HTR-8/SVneo (cell line): ENCODE measurements around the gene PPDPF.

Experiments
- DNase-seq: peaks from one replicate; pipeline ENCODE4 v3.0.0; 2011; ENCODE audit warnings: low spot score, mixed read lengths; ENCODE audit not compliant: insufficient read length
- FAIRE-seq: peaks from 2 replicates; lab custom pipeline; 2011; peaks lifted over from hg19 to GRCh38; lab: Jason Lieb, UNC

Gene PPDPF

GRCh38 chr20:63544958-63545516 lies 24.5 kb downstream of the PPDPF start:
- peak; percentile 23 for FAIRE-seq
- peak; percentile 89 for DNase-seq

- DNase-seq (no peak), FAIRE-seq (no peak)
These were observed 25.2 kb downstream of the PPDPF start for GRCh38 chr20:63545814-63546213.

DNA sequence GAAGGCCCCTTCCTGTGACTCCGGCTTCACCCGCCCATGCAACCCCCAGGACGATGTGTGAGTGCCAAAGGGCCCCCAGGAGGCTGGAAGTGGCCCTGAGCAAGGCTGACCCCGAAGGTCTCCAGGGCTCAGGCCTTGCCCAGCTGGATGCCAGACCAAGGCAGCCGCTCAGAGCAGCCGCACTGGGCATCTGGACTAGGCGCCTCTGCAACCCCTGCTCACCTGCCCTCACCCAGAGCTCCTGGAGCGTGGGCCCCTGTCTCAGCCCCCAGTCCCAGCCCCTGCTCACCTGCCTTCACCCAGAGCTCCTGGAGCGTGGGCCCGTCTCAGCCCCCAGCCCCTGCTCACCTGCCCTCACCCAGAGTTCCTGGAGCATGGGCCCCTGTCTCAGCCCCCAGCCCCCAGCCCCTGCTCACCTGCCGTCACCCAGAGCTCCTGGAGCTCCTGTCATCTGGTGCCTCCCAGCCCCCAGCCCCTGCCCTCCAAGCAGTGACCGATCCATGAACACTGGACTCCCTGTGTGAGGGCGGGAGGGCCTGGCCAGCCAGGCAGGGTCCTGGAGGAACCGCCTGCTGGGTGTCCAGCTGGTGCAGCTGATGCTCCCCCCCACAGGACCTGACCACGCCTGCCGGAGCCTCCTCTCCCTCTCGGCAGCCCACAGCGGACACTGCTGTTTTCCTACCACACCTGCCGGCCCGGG lies 25.8 kb downstream of the PPDPF start:
- FAIRE-seq, result peak; percentile 55

DNA sequence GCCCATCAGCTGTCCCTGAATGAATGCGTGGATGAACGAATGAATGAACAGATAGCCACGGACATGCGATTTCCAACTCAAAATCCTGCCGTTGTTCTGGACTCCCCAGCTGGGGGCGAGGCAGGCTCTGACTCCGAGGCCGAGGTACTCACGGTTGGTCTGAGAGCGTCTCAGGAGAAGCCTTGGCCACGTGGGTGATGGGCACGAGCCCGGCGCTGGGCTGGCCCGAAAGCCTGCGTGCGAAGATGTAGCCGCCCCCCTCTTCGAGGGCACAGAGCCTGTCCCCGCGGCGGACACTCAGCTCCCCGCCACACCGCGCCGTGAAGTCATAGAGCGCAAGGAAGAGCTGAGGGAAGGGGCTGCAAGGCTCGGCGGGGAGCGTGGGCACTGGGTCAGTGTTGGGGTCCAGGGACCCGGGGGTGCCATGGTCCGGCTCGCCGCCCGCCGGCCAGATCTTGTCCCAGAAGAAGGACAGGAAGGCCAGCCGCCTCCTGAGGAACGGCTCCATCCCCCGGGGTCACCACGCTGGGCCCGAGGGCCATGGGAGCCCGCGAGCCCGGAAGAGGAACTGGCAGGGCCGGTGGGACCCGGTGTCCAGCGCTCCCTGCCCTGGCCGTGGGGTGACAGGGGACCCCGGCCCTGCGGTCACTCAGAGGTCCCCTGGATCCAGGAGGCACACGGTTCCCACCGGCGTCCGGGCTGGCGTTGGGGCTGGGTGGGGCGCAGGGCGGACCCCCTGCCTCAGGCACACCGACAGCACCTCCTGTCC lies 26.6 kb downstream of the PPDPF start:
- DNase-seq (no peak), FAIRE-seq (no peak)

More for the DNA sequence above, 25.8 kb downstream of the PPDPF start:
- DNase-seq, result no peak

GRCh38 chr20:63547725-63548480 lies 27.3 kb downstream of the PPDPF start, which contains the start of gene SRMS:
Gene SRMS (minus strand): TSS chr20:63547749. CDS start chr20:63547463, 286 bp downstream.
- DNase-seq, result no peak
- peak; percentile 20 for FAIRE-seq

DNA sequence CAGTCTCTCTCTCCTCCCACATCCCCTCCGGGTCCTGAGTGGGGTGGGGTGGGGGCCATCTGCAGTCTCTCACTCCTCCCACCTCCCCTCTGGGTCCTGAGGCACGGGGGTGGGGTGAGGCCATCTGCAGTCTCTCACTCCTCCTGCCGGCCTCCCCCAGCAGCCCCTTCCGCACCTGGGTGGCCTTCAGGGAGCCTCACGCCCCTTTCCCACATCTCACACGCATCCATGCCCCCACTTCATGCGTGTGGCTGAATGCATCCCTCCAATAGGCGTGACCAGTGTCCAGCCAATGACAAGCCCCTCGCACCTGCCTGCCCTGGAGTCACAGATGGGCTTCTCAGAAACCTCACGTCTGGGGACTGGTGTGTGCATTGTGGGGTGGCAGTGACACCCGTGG lies 28.0 kb downstream of the PPDPF start:
- peak; percentile 40 for FAIRE-seq
- DNase-seq, result no peak

GRCh38 chr20:63549019-63549418 lies 28.5 kb downstream of the PPDPF start:
- no peak for DNase-seq
- no peak for FAIRE-seq

DNA sequence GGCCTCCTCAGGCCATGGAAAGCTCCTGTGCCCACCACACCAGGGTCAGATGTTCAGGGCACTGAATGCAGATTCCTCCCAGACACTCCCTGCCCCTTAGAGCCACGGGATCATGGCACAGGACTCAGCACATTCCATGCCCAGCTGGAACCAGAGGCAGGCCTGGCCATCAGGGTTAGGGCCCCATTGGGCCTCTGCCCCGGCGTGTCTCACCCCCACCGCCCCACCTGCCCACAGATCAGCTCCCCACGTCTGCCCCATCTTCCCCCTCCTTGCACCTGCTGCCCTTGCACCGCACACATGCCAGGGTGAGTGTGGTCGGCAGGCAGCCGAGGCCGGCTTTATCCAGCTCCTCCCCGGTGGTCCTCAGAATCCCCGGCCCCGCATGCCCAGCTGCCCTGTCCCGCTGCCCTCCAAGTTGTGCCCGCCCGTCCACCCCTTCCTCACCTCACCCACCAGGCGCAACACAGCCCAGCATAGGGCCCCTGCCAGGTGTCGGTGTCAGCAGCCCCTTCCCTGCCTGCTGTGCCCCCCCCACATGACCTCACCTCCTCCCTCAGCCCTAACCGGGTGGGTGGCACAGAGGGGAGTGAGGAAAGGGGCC lies 29.2 kb downstream of the PPDPF start:
- FAIRE-seq, result peak; percentile 13
- DNase-seq, result no peak

DNA sequence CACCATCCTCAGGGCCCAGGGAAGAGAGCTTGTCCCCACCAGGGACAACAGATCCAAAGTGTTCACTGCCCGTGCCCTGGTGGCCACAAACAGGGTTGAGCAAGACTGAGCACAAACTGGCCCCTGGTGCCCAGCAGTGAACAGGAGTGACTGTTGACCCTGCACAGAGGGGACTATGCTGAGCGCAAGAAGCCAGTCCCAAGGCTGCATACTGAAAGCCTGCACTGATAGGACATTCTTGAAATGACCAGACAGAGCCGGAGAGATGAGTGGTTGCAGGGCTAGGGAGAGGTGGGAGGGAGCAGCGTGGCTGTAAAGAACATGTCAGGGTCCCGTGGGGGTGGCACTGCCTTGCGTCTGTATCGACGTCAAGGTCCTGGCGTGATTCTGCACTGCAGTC lies 30.5 kb downstream of the PPDPF start:
- FAIRE-seq (peak; percentile 80), DNase-seq (no peak)

GRCh38 chr20:63552481-63553249 lies 32.1 kb downstream of the PPDPF start:
- DNase-seq, result no peak
- peak; percentile 77 for FAIRE-seq

- FAIRE-seq (peak; percentile 86), DNase-seq (no peak)
These were observed 32.8 kb downstream of the PPDPF start for GRCh38 chr20:63553251-63553932.

GRCh38 chr20:63553933-63554290 lies 33.3 kb downstream of the PPDPF start, which contains the start of gene FNDC11:
Gene FNDC11 (plus strand): TSS chr20:63554159. CDS start chr20:63555664, 1,505 bp downstream.
- FAIRE-seq, result no peak
- no peak for DNase-seq

DNA sequence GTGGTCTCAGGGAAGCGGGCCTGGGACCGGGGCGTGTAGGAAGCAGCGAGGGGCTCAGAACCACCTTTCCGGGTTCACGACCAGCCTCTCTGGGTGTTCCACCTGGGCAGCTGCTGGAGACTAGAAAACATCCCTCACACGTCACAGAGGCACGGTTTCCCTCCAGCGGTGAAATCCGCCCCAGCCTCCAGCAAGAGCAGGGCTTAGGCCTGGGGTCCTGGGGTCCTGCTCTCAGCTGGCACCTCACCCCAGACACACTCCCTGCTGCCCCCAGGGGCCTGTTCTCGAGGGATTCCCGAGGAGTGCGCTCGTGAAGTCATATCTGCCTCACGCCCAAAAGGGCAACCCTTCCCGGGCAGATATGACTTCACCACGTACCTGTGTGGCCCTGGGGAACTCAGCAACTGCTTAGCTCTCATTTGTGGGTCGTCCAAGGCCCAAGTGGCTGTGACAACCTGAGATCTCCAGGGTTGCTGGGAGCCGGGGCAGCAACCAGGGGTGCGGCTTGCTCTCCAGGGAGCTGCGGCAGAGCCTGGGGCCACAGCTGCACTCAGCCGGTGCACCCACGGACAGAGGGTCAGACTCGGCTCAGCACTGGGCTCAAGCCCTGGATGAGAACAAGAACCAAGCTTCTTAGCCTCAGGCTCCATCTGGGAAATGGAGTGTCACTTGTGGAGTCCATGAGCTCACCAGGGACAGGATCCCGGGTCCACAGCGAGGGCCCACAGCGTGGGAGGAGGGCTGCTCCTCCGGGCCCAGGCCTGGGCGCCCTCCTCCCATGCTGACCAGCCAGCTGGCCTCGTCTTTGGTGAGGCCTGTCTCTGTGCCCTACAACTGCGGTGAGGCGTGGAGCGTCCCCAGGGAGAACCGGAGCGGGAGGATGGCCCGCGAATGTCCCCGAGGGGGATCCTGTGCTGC lies 34.1 kb downstream of the PPDPF start:
- DNase-seq (no peak), FAIRE-seq (peak; percentile 76)

- FAIRE-seq (peak; percentile 70), DNase-seq (no peak)
These were observed 35.3 kb downstream of the PPDPF start for GRCh38 chr20:63555661-63556381.

- FAIRE-seq, result no peak
These were observed 36.4 kb downstream of the PPDPF start for GRCh38 chr20:63556873-63557478.

GRCh38 chr20:63557481-63557891 lies 36.9 kb downstream of the PPDPF start:
- no peak for FAIRE-seq
- DNase-seq, result no peak

More at GRCh38 chr20:63556873-63557478, 36.4 kb downstream of the PPDPF start:
- no peak for DNase-seq
